ENCODE data around the gene MBOAT2.

Gene MBOAT2

GRCh38 chr2:9017411-9017810, 13.9 kb upstream of the MBOAT2 start:
- DNase-seq (ENCODE audit: low read depth in 2 of 2) = no peak

DNA sequence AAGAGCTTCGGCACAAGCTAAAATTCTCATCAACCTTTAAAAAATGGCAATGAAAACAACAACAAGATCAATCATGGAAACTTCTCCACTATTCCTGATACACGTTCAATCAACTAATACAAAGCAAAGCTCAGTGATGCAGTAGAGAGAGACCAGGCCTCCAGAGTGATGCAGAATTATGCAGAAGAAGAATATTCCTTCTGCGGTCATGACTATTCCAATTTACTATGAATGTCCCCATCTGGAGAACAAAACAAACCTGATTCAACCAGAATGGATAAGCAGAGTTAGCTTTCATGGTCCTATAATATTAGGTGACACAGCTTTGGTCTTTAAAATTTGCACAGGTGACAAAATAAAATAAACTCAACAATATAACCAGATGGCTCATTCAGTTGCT, 12.5 kb upstream of the MBOAT2 start:
- no peak for DNase-seq (ENCODE audit: low read depth in 2 of 2)

GRCh38 chr2:9013403-9013802, 9.9 kb upstream of the MBOAT2 start:
- no peak for DNase-seq (ENCODE audit: low read depth in 2 of 2)

GRCh38 chr2:9010866-9011265, 7.4 kb upstream of the MBOAT2 start:
- DNase-seq (ENCODE audit: low read depth in 2 of 2) = no peak

- no peak for DNase-seq (ENCODE audit: low read depth in 2 of 2)
These were observed 5.6 kb upstream of the MBOAT2 start for GRCh38 chr2:9008951-9009664.

GRCh38 chr2:9006368-9006767, 2.9 kb upstream of the MBOAT2 start:
- DNase-seq (ENCODE audit: low read depth in 2 of 2) = no peak

DNA sequence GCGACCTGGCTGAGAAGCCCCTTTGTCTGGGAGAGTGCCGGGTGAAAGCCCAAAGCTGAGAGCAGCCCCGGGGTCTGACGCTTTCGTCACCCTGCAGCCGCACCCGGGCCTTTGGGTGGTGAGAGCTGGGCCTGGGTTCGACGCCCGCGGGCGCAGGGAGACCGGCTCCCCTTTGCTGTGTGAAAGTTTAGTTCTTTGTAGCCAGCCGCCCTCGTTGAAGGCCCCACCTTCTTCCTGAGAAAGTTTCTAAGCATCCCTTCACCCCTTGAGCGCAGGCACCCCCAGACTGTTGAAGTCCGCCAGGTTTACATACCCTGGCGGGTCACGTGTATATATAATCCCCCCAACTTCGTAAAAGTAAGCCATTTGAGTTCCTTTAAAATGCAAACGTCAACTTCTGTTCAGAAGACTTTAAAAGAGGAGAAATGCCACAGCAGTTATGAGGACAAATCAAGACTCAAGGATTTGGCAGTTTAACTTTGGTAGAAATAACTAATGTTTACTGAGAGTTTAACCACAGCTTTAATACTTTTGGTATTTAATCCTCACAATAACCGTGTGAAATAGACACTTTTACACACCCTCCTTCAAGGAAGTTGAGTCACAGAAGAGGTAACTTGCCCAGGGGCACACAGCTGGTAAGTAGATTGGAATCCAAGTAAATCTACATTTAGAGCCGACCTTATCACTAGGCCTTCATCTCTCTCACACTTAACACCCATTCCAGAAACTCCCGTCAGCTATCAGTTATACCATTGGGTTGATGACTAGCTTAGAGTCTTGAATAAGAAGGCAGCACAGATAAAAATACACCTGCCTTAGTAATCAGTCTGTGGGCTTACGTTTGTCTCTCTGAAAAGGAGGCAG, 1.1 kb upstream of the MBOAT2 start:
- DNase-seq (ENCODE audit: low read depth in 2 of 2) = no peak

DNA sequence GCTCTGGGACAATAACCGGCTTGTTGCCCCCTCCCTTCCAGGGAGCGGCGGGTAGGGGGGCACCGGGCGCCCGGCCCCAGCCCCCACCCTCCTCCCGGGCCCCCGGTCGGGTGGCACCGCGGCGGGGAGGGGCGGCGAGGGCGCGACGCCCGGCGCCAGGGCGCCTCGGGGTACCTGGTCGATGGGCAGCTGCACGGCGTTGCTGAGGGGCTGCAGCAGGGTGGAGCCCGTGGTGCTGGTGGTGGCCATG, 193 bp downstream of the MBOAT2 start:
- DNase-seq (ENCODE audit: low read depth in 2 of 2) = no peak

GRCh38 chr2:9002637-9003365, 683 bp downstream of the MBOAT2 start:
- no peak for DNase-seq (ENCODE audit: low read depth in 2 of 2)

DNA sequence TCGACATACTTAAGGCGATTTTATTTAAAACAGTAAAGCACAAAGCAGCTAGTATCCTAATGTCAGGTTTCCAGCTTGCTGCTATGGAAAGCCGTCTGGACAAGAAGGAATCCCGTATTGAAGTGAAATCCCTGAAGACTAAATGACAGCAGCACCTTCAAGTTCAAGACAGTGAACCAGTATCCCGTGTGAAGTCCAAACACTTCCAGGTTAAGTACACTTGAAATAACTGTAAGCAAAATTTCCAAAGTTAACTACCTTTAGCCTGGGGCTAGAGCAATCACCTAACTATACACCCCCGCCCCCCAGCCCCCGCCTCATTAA, 1.2 kb downstream of the MBOAT2 start:
- DNase-seq (ENCODE audit: low read depth in 2 of 2) = no peak

- no peak for DNase-seq (ENCODE audit: low read depth in 2 of 2)
These were observed 1.7 kb downstream of the MBOAT2 start for GRCh38 chr2:9001778-9002177.

GRCh38 chr2:9001229-9001628, 2.3 kb downstream of the MBOAT2 start:
- DNase-seq (ENCODE audit: low read depth in 2 of 2) = no peak

DNA sequence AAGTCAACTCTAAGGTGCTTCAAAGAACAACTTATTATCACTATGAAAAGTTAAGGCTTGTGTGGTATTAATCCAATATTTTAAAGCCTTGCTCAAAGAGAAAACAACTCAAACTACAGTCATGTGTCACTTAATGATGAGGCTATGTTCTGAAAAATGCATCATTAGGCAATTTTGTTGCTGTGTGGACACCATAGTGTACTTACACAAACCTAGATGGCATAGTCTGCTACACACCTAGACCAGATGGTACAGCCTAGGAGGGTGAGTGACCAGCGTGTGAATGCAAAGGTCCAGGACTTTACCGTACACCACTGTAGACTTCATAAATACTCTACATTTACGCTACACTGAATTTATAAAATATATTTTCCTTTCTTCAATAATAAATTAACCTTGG, 3.0 kb downstream of the MBOAT2 start:
- no peak for DNase-seq (ENCODE audit: low read depth in 2 of 2)

- DNase-seq (ENCODE audit: low read depth in 2 of 2) = no peak
These were observed 3.7 kb downstream of the MBOAT2 start for GRCh38 chr2:8999797-9000196.

- DNase-seq (ENCODE audit: low read depth in 2 of 2) = no peak
These were observed 4.4 kb downstream of the MBOAT2 start for GRCh38 chr2:8999102-8999446.

GRCh38 chr2:8998418-8999101, 4.9 kb downstream of the MBOAT2 start:
- no peak for DNase-seq (ENCODE audit: low read depth in 2 of 2)

GRCh38 chr2:8997631-8998030, 5.9 kb downstream of the MBOAT2 start:
- no peak for DNase-seq (ENCODE audit: low read depth in 2 of 2)

DNA sequence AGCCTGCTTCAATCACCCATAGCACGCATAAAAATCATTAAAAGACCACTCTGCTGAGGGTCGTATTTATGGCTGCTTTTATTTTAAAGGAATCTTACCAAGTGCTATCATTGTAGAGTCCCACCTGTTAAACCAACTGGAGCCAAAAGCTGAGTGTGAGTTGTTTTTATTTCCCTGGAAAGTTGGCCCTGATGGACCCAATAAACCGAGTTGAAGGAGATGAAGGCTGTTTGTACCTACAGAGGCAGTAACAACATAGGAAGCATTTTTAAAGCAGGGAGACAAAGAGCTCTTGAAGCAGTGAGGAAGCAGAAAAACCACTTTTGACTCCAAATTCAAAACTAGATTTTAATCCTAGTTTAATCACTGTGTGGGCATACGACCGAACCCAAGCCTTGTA, 6.4 kb downstream of the MBOAT2 start:
- DNase-seq (ENCODE audit: low read depth in 2 of 2) = no peak

- no peak for DNase-seq (ENCODE audit: low read depth in 2 of 2)
These were observed 7.5 kb downstream of the MBOAT2 start for GRCh38 chr2:8996006-8996405.

DNA sequence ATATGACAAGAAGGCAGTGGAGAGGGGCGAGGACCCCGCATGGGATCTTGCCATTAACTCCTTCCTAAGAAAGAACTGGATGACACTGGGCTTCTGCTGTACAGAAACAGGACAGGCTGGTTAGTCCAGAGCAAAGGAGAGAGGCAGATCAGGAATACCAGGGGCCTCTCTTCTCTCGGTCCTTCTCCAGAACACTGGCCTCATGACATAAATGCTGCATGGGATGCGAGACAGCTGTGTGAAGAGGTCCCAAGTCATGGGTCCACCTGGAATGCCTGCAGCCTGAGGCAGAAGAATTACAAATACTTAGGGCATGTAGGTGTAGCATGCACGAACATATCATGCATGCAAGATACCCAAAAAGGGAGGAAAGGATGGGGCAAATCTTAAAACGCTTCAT, 9.1 kb downstream of the MBOAT2 start:
- no peak for DNase-seq (ENCODE audit: low read depth in 2 of 2)

DNA sequence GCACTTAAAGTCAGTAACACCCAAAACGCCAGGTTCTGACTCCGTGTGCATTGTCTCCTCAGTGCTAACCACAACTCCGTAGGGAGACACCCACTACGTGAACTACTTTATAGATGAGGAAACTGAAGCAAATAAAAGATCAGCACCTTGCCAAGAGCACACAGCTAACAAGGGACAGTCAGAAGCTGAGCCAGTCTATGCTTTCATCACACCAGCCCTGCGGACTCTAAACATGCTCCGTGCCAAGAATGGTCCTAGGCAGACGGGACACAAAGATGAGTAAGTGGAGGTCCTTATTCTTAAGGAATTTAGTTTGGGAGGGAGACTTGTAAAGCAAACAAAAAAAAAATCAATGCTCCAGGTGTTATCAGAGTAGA, 9.6 kb downstream of the MBOAT2 start:
- DNase-seq (ENCODE audit: low read depth in 2 of 2) = no peak

DNA sequence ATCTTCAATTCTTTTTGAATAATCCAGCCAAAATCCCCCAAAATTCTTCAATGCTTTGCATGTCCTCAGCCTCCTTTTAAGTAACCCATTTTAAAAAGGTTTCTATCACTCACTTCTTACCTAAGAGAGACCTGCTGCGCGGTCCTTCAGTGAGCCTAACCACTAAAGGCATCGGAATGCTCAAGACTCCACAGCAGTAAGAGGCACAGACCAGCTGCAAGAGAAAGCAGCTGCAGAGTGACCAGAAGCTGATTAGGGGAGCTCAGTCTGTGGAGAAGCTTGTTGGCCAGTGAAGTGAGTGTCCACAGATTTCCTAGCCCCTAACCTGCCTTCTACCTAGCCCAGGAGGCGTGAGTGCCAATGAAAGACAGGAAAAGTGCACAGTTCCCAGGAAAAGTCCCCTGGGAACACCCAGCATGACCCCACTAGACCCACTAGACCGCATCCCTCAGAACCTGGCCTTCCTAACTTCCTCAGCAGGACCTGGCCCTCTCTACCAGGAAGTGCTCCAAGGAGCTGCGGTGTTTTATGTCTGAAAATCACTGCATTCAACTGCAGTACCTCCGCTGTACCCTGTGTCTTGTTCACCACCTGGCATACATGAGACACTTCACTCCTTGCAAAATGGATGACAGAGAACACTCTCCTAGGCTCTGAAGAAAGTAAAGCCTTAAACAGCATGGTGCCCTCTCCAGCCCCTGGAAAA, 10.1 kb downstream of the MBOAT2 start:
- no peak for DNase-seq (ENCODE audit: low read depth in 2 of 2)
